Gastrocnemius medialis (tissue), 4 donors: ENCODE results near the gene SIK3. TPM values are rescaled to one million over a fixed set of nuclear protein-coding genes. Genes with fewer than 3 reads are reported as not detected.

Source experiments
- ATAC-seq, 2 donors: fragments of 150-250 bp; one replicate each; pipeline ENCODE4 v1.9.1; 2016
- DNase-seq, 2 donors: peaks; one replicate each; pipeline ENCODE4 v3.0.0-alpha.2; 2019
- H3K27ac ChIP-seq, 4 donors: fragments of 200-600 bp; sonication (generic); 1 replicate in 1 of 4; 2 replicates in 3 of 4; pipeline ENCODE4 v1.5.1; 2016 to 2018; ENCODE audit warnings: mild to moderate bottlenecking in 2 of 4, moderate library complexity in 1 of 4
- H3K27me3 ChIP-seq, 3 donors: fragments of 200-600 bp; sonication (generic) in 2 of 3; 1 replicate in 1 of 3; 2 replicates in 2 of 3; pipeline versions ENCODE4 v1.5.1 to v1.6.0; 2016 to 2019; ENCODE audit warnings: mild to moderate bottlenecking in 1 of 3, moderate library complexity in 1 of 3
- H3K36me3 ChIP-seq, 2 donors: fragments of 200-600 bp; sonication (generic) in 1 of 2; one replicate each; pipeline ENCODE4 v1.5.1; 2017 to 2018
- H3K4me1 ChIP-seq, 2 donors: fragments of 200-600 bp; sonication (generic) in 1 of 2; one replicate each; pipeline ENCODE4 v1.5.1; 2016 to 2017; ENCODE audit warnings: mild to moderate bottlenecking in 2 of 2
- H3K4me3 ChIP-seq, 4 donors: fragments of 200-600 bp; sonication (generic) in 3 of 4; 1 replicate in 1 of 4; 2 replicates in 3 of 4; pipeline ENCODE4 v1.5.1; 2016 to 2019; ENCODE audit warnings: mild to moderate bottlenecking in 2 of 4
- H3K9me3 ChIP-seq, 3 donors: fragments of 200-600 bp; sonication (generic) in 2 of 3; 1 replicate in 1 of 3; 2 replicates in 2 of 3; pipeline ENCODE4 v1.5.1; 2016 to 2019
- CTCF ChIP-seq, 5 experiments: fragments of 450-650 bp in 3 of 5; fragments of 200-600 bp in 2 of 5; sonication (generic) in 2 of 5; IDR thresholded peaks in 4 of 5; conservative IDR thresholded peaks in 1 of 5; 1 replicate in 4 of 5; 2 replicates in 1 of 5; pipeline ENCODE4 v1.5.1; 2016 to 2019; ENCODE audit warnings: antibody characterized with exemption in 5 of 5, mild to moderate bottlenecking in 3 of 5, moderate library complexity in 3 of 5
- POLR2A ChIP-seq, 2 donors: fragments of 450-650 bp; IDR thresholded peaks; one replicate each; pipeline ENCODE4 v1.6.1; 2017; ENCODE audit warnings: antibody characterized with exemption in 2 of 2, mild to moderate bottlenecking in 2 of 2, moderate library complexity in 2 of 2
- in situ Hi-C, 4 donors: fragments of 200-750 bp; cut with MboI; loops; one replicate each; pipeline versions ENCODE4 v1.15.0 to v1.8.0; 2017; ENCODE audit warnings: low sequenced_read_pairs in 4 of 4
- intact Hi-C: fragments of 100-400 bp; cut with DNase I; formaldehyde crosslinking; loops from one replicate; pipeline ENCODE4 v1.15.1; 2023; ENCODE audit warnings: low total_unique reads
- total RNA-seq, 4 donors: library from RNA; depleted of rRNA; stranded (reverse); fragments of >200 nt; gene quantifications; one replicate each; pipeline versions ENCODE4 v1.1.0 to v1.2.3, GENCODE V29; 2016

SIK3 gene
- total RNA-seq, 4 donors from 2014 or later = 34.4 to 42.4 (median 37.2) TPM

GRCh38 chr11:116931206-116931953, 166.8 kb downstream of the SIK3 start:
- no peaks in the 10 kb centered on the region for H3K36me3 ChIP-seq
- H3K4me1 ChIP-seq = peaks cover 39 to 42% of the 10 kb centered on the region in 2 donors
- DNase-seq = no peak
- H3K4me3 ChIP-seq = no peak overlapping the region
- intact Hi-C loops (no loop called here), in situ Hi-C loops (no loop called here)
- no peaks in the 10 kb centered on the region for H3K9me3 ChIP-seq
- peak in 1 of 2 donors; percentile 59 for ATAC-seq
- H3K27me3 ChIP-seq = no peaks in the 10 kb centered on the region
- TF ChIP-seq POLR2A (IDR thresholded peaks at IDR 0.05) (no peak), CTCF (IDR thresholded peaks at IDR 0.05 in 4 of 5, conservative IDR thresholded peaks at IDR 0.05 in 1 of 5) (no peak)
- H3K27ac ChIP-seq = peak overlapping the region in 2 of 4 donors; percentile 33 to 48

GRCh38 chr11:116930586-116930985, 167.6 kb downstream of the SIK3 start:
- TF ChIP-seq POLR2A (IDR thresholded peaks at IDR 0.05) (no peak), CTCF (IDR thresholded peaks at IDR 0.05 in 4 of 5, conservative IDR thresholded peaks at IDR 0.05 in 1 of 5) (no peak)
- in situ Hi-C loops = no loop called here
- intact Hi-C loops = no loop called here
- H3K27ac ChIP-seq = peak overlapping the region in 2 of 4 donors; percentile 10 to 48
- H3K27me3 ChIP-seq = no peaks in the 10 kb centered on the region
- H3K9me3 ChIP-seq = no peaks in the 10 kb centered on the region
- H3K4me3 ChIP-seq = peak overlapping the region in 1 of 4 donors; percentile 28
- H3K36me3 ChIP-seq = peaks cover 0 to 4% of the 10 kb centered on the region in 2 donors
- peaks cover 39 to 42% of the 10 kb centered on the region in 2 donors for H3K4me1 ChIP-seq
- no peak for ATAC-seq
- DNase-seq = no peak

- no peak for TF ChIP-seq CTCF (IDR thresholded peaks at IDR 0.05 in 4 of 5, conservative IDR thresholded peaks at IDR 0.05 in 1 of 5)
- TF ChIP-seq POLR2A (IDR thresholded peaks at IDR 0.05) = no peak
- Histone ChIP-seq H3K9me3 (no peaks in the 10 kb centered on the region), H3K36me3 (peaks cover 0 to 4% of the 10 kb centered on the region in 2 donors), H3K4me1 (peaks cover 39 to 42% of the 10 kb centered on the region in 2 donors), H3K27me3 (no peaks in the 10 kb centered on the region), H3K27ac (peak overlapping the region in 2 of 4 donors; percentile 10 to 48), H3K4me3 (peak overlapping the region in 2 of 4 donors; percentile 5 to 28)
- ATAC-seq = no peak
- no peak for DNase-seq
- in situ Hi-C loops = no loop called here
- intact Hi-C loops = no loop called here
Measured at GRCh38 chr11:116930177-116930576, 168.1 kb downstream of the SIK3 start.

- no peaks in the 10 kb centered on the region for H3K9me3 ChIP-seq
- peaks cover 39 to 42% of the 10 kb centered on the region in 2 donors for H3K4me1 ChIP-seq
- TF ChIP-seq POLR2A (IDR thresholded peaks at IDR 0.05) (no peak), CTCF (IDR thresholded peaks at IDR 0.05 in 4 of 5, conservative IDR thresholded peaks at IDR 0.05 in 1 of 5) (no peak)
- peaks cover 0 to 4% of the 10 kb centered on the region in 2 donors for H3K36me3 ChIP-seq
- in situ Hi-C loops (no loop called here), intact Hi-C loops (no loop called here)
- DNase-seq (no peak), ATAC-seq (no peak)
- H3K4me3 ChIP-seq = peak overlapping the region in 2 of 4 donors; percentile 1 to 5
- H3K27ac ChIP-seq = peak overlapping the region in 2 of 4 donors; percentile 10 to 48
- no peaks in the 10 kb centered on the region for H3K27me3 ChIP-seq
Measured at GRCh38 chr11:116929414-116930090, 168.7 kb downstream of the SIK3 start.
